ENCODE data around the gene CEP164.

CEP164 gene

DNA sequence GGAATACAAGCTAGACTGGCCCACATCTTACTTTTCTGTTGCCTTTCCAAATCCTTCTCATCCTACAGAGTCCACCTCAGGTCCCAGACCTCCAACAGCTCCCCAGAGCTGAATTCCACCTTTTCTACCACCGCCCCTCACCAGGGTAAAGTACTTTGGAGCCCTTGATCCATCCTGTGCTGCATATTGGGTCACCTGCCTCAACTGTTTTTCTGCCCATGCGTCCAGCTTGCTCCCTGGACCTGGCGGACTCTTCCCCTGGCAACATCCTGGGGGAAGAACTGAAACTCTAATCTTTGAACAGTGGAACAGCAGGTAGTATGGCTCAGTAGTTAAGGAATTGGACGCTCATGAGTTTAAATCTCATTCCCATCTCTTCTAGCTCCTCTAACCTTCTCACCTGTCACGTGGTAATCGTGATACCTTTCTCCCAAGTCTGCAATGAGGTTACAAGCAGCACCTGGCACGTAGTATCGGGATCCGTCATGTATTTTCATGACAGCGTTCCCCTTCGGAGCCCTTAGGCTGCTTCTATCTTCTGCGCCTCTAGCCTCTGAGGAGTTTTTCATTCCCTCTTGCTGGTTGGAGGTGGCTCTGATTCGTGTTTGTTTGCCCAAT lies 98.1 kb downstream of the CEP164 start:
- no peak overlapping the region for H3K4me3 ChIP-seq (ENCODE audit: low read depth, low read length)
- TF ChIP-seq MAX (IDR thresholded peaks at IDR 0.05; ENCODE audit: low read depth, low read length) (no peak), POLR2A (IDR thresholded peaks at IDR 0.05; ENCODE audit: extremely low read depth, insufficient read length) (no peak), MYC (IDR thresholded peaks at IDR 0.05; ENCODE audit: low read depth, low read length) (no peak)
- TF ChIP-seq, protein P1, sequence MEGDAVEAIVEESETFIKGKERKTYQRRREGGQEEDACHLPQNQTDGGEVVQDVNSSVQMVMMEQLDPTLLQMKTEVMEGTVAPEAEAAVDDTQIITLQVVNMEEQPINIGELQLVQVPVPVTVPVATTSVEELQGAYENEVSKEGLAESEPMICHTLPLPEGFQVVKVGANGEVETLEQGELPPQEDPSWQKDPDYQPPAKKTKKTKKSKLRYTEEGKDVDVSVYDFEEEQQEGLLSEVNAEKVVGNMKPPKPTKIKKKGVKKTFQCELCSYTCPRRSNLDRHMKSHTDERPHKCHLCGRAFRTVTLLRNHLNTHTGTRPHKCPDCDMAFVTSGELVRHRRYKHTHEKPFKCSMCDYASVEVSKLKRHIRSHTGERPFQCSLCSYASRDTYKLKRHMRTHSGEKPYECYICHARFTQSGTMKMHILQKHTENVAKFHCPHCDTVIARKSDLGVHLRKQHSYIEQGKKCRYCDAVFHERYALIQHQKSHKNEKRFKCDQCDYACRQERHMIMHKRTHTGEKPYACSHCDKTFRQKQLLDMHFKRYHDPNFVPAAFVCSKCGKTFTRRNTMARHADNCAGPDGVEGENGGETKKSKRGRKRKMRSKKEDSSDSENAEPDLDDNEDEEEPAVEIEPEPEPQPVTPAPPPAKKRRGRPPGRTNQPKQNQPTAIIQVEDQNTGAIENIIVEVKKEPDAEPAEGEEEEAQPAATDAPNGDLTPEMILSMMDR (IDR thresholded peaks at IDR 0.05; ENCODE audit: low read depth, low read length) = no peak
- DNase-seq (ENCODE audit: low read depth) = no peak

DNA sequence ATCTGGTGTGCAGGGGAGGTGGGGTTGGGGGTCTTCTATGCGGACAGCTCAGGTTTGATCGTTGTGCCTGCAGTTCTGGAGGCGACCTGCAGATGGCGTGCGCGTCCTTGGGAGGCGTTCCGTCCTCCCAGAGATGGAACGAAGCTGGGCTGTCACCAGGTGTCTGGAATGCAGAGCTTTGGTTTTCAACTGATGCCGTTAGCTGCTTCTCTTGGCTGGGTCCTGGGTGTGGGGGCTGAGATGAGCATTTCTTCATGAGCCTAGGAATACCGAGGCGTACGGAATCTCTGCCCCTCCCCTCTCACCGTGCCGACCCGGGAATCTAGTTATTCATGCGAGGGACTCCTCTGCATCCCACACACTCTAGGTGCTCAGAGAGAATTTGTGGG lies 98.6 kb downstream of the CEP164 start:
- DNase-seq (ENCODE audit: low read depth) = peak; percentile 57
- no peak for TF ChIP-seq POLR2A (IDR thresholded peaks at IDR 0.05; ENCODE audit: extremely low read depth, insufficient read length)
- TF ChIP-seq, protein P1 (IDR thresholded peaks at IDR 0.05; ENCODE audit: low read depth, low read length) = peak; percentile 98
- H3K4me3 ChIP-seq (ENCODE audit: low read depth, low read length) = no peak overlapping the region

DNA sequence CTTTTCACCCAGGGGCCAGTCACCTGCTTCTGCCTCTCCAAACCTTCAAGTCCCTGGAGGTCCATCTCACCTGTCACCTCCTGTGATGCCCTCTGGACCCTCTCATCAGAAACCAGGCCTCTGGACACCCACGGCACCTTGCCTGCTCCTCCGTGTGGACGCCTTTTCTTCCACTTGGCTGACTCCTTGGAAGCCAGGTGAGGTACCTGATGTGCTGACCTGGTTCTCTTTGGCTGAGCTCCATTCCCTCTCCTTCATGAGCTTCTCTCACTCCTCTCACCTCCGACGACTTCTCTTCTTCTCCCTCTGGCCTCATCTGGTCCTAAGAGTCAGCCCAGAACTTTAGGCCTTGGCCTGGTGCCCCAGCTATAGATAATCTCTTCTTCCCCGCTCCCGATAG lies 99.3 kb downstream of the CEP164 start:
- no peak for DNase-seq (ENCODE audit: low read depth)
- no peak overlapping the region for H3K4me3 ChIP-seq (ENCODE audit: low read depth, low read length)
- TF ChIP-seq, protein P1 (IDR thresholded peaks at IDR 0.05; ENCODE audit: low read depth, low read length) = no peak
- no peak for TF ChIP-seq MAX (IDR thresholded peaks at IDR 0.05; ENCODE audit: low read depth, low read length)
- no peak for TF ChIP-seq POLR2A (IDR thresholded peaks at IDR 0.05; ENCODE audit: extremely low read depth, insufficient read length)
- TF ChIP-seq MYC (IDR thresholded peaks at IDR 0.05; ENCODE audit: low read depth, low read length) = no peak

GRCh38 chr11:117427356-117427874 lies 99.8 kb downstream of the CEP164 start:
- DNase-seq (ENCODE audit: low read depth) = no peak
- H3K4me3 ChIP-seq (ENCODE audit: low read depth, low read length) = no peak overlapping the region
- TF ChIP-seq, protein P1 (IDR thresholded peaks at IDR 0.05; ENCODE audit: low read depth, low read length) = no peak
- no peak for TF ChIP-seq MYC (IDR thresholded peaks at IDR 0.05; ENCODE audit: low read depth, low read length)
- TF ChIP-seq POLR2A (IDR thresholded peaks at IDR 0.05; ENCODE audit: extremely low read depth, insufficient read length) = no peak
- no peak for TF ChIP-seq MAX (IDR thresholded peaks at IDR 0.05; ENCODE audit: low read depth, low read length)

DNA sequence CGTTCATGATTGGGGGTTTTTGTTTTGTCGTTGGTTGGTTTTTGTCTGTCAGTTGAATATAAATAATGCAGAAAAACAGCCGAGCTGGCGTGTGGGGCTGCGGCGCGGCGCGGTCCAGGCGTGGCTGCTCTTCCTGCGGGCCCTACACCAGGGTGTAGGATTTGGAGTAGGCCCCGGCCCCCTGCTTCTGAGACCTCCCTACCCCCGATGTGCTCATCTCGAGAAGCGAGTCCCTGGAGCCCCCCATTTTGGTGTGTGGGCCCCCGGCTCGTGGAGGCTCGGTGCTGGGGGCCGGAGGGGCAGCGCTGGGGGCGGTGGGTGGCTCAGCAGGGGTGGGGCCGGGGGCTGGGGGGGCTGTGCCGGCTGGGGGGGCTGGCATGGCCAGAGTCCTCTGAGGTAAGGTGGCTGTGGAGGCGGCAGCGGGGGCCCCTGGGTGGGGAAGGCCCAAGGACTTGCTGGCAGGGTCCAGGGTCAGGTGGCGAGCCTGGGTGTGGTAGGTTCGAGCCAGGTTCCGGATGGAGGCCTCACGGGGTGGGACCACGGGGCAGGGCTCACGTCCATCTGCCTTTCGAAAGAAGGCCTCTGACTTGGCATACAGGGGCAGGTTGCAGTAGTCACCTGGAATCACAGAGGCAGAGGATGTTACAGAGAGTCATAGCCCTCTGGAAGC lies 100.7 kb downstream of the CEP164 start:
- H3K4me3 ChIP-seq (ENCODE audit: low read depth, low read length) = no peak overlapping the region
- TF ChIP-seq MYC (IDR thresholded peaks at IDR 0.05; ENCODE audit: low read depth, low read length) (no peak), POLR2A (IDR thresholded peaks at IDR 0.05; ENCODE audit: extremely low read depth, insufficient read length) (no peak), MAX (IDR thresholded peaks at IDR 0.05; ENCODE audit: low read depth, low read length) (no peak)
- TF ChIP-seq, protein P1 (IDR thresholded peaks at IDR 0.05; ENCODE audit: low read depth, low read length) = no peak
- DNase-seq (ENCODE audit: low read depth) = no peak
